HepG2 (cell line): ENCODE data around the gene DMRT1. TPM values are rescaled to one million over a fixed set of nuclear protein-coding genes. Genes with fewer than 3 reads are reported as not detected.

Experiments
- BRCA1 ChIP-seq: sonication (generic); formaldehyde crosslinking; IDR thresholded peaks from 2 replicates; pipeline ENCODE4 v1.4.0; 2020; ENCODE audit warnings: missing genetic modification reagents
- GATAD1 ChIP-seq: IDR thresholded peaks from 2 replicates; pipeline ENCODE4 v1.6.1; 2016; ENCODE audit warnings: missing genetic modification reagents, missing compliant biosample characterization
- MAFF ChIP-seq: IDR thresholded peaks from 2 replicates; pipeline ENCODE4 v1.6.1; 2011; ENCODE audit warnings: low read depth, low read length, improper control_type of control experiment
- ZC3H4 ChIP-seq: sonication (generic); formaldehyde crosslinking; IDR thresholded peaks from 2 replicates; pipeline ENCODE4 v1.4.0; 2020; ENCODE audit warnings: missing genetic modification reagents, borderline replicate concordance
- ZNF282 ChIP-seq: fragments of 450-650 bp; IDR thresholded peaks from 2 replicates; pipeline ENCODE4 v1.6.1; 2018; ENCODE audit not compliant: partially characterized antibody
- polyA plus RNA-seq, 8 experiments: library from polyadenylated mRNA; depleted of rRNA in 3 of 8; stranded (reverse) in 7 of 8; unstranded in 1 of 8; fragments of >200 nt; fragmentation: Illumina TruSeq in 4 of 8; extraction: Trizol in 4 of 8; gene quantifications; 2 replicates each; pipeline versions ENCODE4 v1.2.1 to v1.2.3, GENCODE V29; 2011 to 2016; ENCODE audit warnings: low read depth in 4 of 8, missing spikeins in 1 of 8, mixed read lengths in 1 of 8; ENCODE audit not compliant: insufficient read depth in 1 of 8
- total RNA-seq, 5 experiments: library from RNA; depleted of rRNA; stranded (reverse); fragments of >200 nt; fragmentation: Illumina TruSeq; extraction: Trizol; gene quantifications; 2 replicates each; pipeline ENCODE4 v1.2.3, GENCODE V29; 2016; ENCODE audit warnings: low read depth in 1 of 5
- TF ChIP-seq, protein P1 (sequence below): sonication (generic); formaldehyde crosslinking; IDR thresholded peaks from 2 replicates; pipeline ENCODE4 v1.4.0; 2020; ENCODE audit warnings: mild to moderate bottlenecking, missing genetic modification reagents, borderline replicate concordance
- TF ChIP-seq, protein P2 (sequence below): sonication (generic); formaldehyde crosslinking; IDR thresholded peaks from 2 replicates; pipeline ENCODE4 v1.5.0; 2020; ENCODE audit warnings: missing genetic modification reagents
- TF ChIP-seq, protein P3 (sequence below): sonication (generic); formaldehyde crosslinking; IDR thresholded peaks from 2 replicates; pipeline ENCODE4 v1.4.0; 2020; ENCODE audit warnings: missing genetic modification reagents

DMRT1 gene
- total and polyA plus RNA-seq, 2 of the 13 experiments (the other 11 are each of a cell fraction or from before 2014, with no cell fraction given), result not detected

DNA sequence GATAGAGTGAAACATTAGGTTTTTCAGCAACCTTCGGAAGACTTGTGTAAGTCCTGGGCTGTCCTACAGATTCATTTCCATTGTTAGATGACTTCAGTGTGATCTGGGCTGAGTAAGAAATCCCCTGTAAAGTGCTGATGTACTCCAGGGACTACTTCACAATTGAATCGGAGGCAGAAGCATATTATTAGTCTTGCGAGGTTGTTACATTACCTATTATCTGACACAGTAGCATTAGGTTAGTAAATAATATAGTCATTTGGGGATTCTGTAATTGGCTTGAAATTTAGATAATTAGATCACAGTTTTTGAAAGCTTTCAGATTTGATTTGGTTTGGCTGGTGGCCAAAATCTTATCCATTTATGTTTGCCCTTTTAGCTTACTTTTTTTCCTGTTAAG, 62.4 kb downstream of the DMRT1 start (continued):
- TF ChIP-seq, protein P1, sequence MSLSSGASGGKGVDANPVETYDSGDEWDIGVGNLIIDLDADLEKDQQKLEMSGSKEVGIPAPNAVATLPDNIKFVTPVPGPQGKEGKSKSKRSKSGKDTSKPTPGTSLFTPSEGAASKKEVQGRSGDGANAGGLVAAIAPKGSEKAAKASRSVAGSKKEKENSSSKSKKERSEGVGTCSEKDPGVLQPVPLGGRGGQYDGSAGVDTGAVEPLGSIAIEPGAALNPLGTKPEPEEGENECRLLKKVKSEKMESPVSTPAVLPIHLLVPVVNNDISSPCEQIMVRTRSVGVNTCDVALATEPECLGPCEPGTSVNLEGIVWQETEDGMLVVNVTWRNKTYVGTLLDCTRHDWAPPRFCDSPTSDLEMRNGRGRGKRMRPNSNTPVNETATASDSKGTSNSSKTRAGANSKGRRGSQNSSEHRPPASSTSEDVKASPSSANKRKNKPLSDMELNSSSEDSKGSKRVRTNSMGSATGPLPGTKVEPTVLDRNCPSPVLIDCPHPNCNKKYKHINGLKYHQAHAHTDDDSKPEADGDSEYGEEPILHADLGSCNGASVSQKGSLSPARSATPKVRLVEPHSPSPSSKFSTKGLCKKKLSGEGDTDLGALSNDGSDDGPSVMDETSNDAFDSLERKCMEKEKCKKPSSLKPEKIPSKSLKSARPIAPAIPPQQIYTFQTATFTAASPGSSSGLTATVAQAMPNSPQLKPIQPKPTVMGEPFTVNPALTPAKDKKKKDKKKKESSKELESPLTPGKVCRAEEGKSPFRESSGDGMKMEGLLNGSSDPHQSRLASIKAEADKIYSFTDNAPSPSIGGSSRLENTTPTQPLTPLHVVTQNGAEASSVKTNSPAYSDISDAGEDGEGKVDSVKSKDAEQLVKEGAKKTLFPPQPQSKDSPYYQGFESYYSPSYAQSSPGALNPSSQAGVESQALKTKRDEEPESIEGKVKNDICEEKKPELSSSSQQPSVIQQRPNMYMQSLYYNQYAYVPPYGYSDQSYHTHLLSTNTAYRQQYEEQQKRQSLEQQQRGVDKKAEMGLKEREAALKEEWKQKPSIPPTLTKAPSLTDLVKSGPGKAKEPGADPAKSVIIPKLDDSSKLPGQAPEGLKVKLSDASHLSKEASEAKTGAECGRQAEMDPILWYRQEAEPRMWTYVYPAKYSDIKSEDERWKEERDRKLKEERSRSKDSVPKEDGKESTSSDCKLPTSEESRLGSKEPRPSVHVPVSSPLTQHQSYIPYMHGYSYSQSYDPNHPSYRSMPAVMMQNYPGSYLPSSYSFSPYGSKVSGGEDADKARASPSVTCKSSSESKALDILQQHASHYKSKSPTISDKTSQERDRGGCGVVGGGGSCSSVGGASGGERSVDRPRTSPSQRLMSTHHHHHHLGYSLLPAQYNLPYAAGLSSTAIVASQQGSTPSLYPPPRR (CRISPR knock-in tag), result no peak
- TF ChIP-seq ZC3H4 (CRISPR knock-in tag) (no peak), MAFF (no peak), ZNF282 (no peak), BRCA1 (CRISPR knock-in tag) (no peak), GATAD1 (CRISPR knock-in tag) (no peak)
- TF ChIP-seq, protein P2, sequence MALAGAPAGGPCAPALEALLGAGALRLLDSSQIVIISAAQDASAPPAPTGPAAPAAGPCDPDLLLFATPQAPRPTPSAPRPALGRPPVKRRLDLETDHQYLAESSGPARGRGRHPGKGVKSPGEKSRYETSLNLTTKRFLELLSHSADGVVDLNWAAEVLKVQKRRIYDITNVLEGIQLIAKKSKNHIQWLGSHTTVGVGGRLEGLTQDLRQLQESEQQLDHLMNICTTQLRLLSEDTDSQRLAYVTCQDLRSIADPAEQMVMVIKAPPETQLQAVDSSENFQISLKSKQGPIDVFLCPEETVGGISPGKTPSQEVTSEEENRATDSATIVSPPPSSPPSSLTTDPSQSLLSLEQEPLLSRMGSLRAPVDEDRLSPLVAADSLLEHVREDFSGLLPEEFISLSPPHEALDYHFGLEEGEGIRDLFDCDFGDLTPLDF (CRISPR knock-in tag), result no peak
- TF ChIP-seq, protein P3, sequence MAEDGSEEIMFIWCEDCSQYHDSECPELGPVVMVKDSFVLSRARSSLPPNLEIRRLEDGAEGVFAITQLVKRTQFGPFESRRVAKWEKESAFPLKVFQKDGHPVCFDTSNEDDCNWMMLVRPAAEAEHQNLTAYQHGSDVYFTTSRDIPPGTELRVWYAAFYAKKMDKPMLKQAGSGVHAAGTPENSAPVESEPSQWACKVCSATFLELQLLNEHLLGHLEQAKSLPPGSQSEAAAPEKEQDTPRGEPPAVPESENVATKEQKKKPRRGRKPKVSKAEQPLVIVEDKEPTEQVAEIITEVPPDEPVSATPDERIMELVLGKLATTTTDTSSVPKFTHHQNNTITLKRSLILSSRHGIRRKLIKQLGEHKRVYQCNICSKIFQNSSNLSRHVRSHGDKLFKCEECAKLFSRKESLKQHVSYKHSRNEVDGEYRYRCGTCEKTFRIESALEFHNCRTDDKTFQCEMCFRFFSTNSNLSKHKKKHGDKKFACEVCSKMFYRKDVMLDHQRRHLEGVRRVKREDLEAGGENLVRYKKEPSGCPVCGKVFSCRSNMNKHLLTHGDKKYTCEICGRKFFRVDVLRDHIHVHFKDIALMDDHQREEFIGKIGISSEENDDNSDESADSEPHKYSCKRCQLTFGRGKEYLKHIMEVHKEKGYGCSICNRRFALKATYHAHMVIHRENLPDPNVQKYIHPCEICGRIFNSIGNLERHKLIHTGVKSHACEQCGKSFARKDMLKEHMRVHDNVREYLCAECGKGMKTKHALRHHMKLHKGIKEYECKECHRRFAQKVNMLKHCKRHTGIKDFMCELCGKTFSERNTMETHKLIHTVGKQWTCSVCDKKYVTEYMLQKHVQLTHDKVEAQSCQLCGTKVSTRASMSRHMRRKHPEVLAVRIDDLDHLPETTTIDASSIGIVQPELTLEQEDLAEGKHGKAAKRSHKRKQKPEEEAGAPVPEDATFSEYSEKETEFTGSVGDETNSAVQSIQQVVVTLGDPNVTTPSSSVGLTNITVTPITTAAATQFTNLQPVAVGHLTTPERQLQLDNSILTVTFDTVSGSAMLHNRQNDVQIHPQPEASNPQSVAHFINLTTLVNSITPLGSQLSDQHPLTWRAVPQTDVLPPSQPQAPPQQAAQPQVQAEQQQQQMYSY (CRISPR knock-in tag), result no peak
